ENCODE measurements around the gene HSF4.

Gene HSF4

GRCh38 chr16:67190041-67190440 is 25.5 kb downstream of the HSF4 start, which contains the start of gene EXOC3L1:
EXOC3L1 (minus strand) TSS chr16:67190136; CDS start chr16:67189676, 460 bp downstream.
- no peak within 1 kb of the TSS for H3K4me3 ChIP-seq (ENCODE audit: low read depth, low read length)
- DNase-seq (ENCODE audit: low read depth) = no peak
- TF ChIP-seq POLR2A (IDR thresholded peaks at IDR 0.05; ENCODE audit: extremely low read depth, insufficient read length) (no peak), CTCF (IDR thresholded peaks at IDR 0.05; ENCODE audit: low read depth, low read length) (no peak), MAX (IDR thresholded peaks at IDR 0.05; ENCODE audit: low read depth, low read length) (no peak), MYC (IDR thresholded peaks at IDR 0.05; ENCODE audit: low read depth, low read length) (no peak)

GRCh38 chr16:67190448-67191399 is 26.2 kb downstream of the HSF4 start:
- DNase-seq (ENCODE audit: low read depth) = no peak
- H3K4me3 ChIP-seq (ENCODE audit: low read depth, low read length) = no peak overlapping the region
- TF ChIP-seq POLR2A (IDR thresholded peaks at IDR 0.05; ENCODE audit: extremely low read depth, insufficient read length) (no peak), MAX (IDR thresholded peaks at IDR 0.05; ENCODE audit: low read depth, low read length) (no peak)

GRCh38 chr16:67191411-67191994 is 27.0 kb downstream of the HSF4 start:
- no peak for DNase-seq (ENCODE audit: low read depth)
- TF ChIP-seq CTCF (IDR thresholded peaks at IDR 0.05; ENCODE audit: low read depth, low read length) (no peak), POLR2A (IDR thresholded peaks at IDR 0.05; ENCODE audit: extremely low read depth, insufficient read length) (no peak), MAX (IDR thresholded peaks at IDR 0.05; ENCODE audit: low read depth, low read length) (no peak), MYC (IDR thresholded peaks at IDR 0.05; ENCODE audit: low read depth, low read length) (no peak)
- H3K4me3 ChIP-seq (ENCODE audit: low read depth, low read length) = peak overlapping the region; percentile 49

- peak; percentile 48 for TF ChIP-seq MAX (IDR thresholded peaks at IDR 0.05; ENCODE audit: low read depth, low read length)
- TF ChIP-seq CTCF (IDR thresholded peaks at IDR 0.05; ENCODE audit: low read depth, low read length) = no peak
- peak; percentile 44; the same call in 1 of the 2 replicates for TF ChIP-seq MYC (IDR thresholded peaks at IDR 0.05; ENCODE audit: low read depth, low read length)
- peak; percentile 52 for TF ChIP-seq POLR2A (IDR thresholded peaks at IDR 0.05; ENCODE audit: extremely low read depth, insufficient read length)
- DNase-seq (ENCODE audit: low read depth) = peak; percentile 97
- peak within 1 kb of the TSS; percentile 100 for H3K4me3 ChIP-seq (ENCODE audit: low read depth, low read length)
These were observed 27.6 kb downstream of the HSF4 start, which contains the start of gene E2F4 for GRCh38 chr16:67191995-67192681. E2F4 (plus strand) TSS chr16:67192155; CDS start chr16:67192228, 73 bp downstream.

- H3K4me3 ChIP-seq (ENCODE audit: low read depth, low read length) = peak overlapping the region; percentile 100
- peak; percentile 26 for DNase-seq (ENCODE audit: low read depth)
- TF ChIP-seq MYC (IDR thresholded peaks at IDR 0.05; ENCODE audit: low read depth, low read length) (no peak), POLR2A (IDR thresholded peaks at IDR 0.05; ENCODE audit: extremely low read depth, insufficient read length) (no peak), CTCF (IDR thresholded peaks at IDR 0.05; ENCODE audit: low read depth, low read length) (no peak), MAX (IDR thresholded peaks at IDR 0.05; ENCODE audit: low read depth, low read length) (no peak)
These were observed 28.3 kb downstream of the HSF4 start for GRCh38 chr16:67192781-67193361.
